WTC11 (cell line): ENCODE results near the gene CCDC157.

Experiments used
- ESRRA ChIP-seq: sonication (generic); formaldehyde crosslinking; IDR thresholded peaks from 2 replicates; pipeline ENCODE4 v1.8.1; 2022; ENCODE audit warnings: mild to moderate bottlenecking, missing genetic modification reagents, borderline replicate concordance
- FOXK1 ChIP-seq: sonication (generic); formaldehyde crosslinking; IDR thresholded peaks from 2 replicates; pipeline ENCODE4 v1.8.0; 2022; ENCODE audit warnings: mild to moderate bottlenecking, moderate library complexity, missing genetic modification reagents
- FOXP1 ChIP-seq: sonication (generic); formaldehyde crosslinking; IDR thresholded peaks from 2 replicates; pipeline ENCODE4 v1.8.0; 2022; ENCODE audit warnings: missing genetic modification reagents, mild to moderate bottlenecking, moderate library complexity, borderline replicate concordance
- NFYB ChIP-seq: sonication (generic); formaldehyde crosslinking; conservative IDR thresholded peaks from 2 replicates; pipeline ENCODE4 v1.8.0; 2022; ENCODE audit warnings: low read depth, missing genetic modification reagents
- PRRX2 ChIP-seq: fragments of 250-450 bp; sonication (Bioruptor Pico); IDR thresholded peaks from 2 replicates; pipeline ENCODE4 v1.8.0; 2021; ENCODE audit warnings: mild to moderate bottlenecking
- RELA ChIP-seq: sonication (generic); formaldehyde crosslinking; IDR thresholded peaks from 2 replicates; pipeline ENCODE4 v1.8.1; 2022; ENCODE audit warnings: missing genetic modification reagents, mild to moderate bottlenecking, borderline replicate concordance
- ZNF138 ChIP-seq: sonication (generic); formaldehyde crosslinking; conservative IDR thresholded peaks from 2 replicates; pipeline ENCODE4 v1.8.1; 2022; ENCODE audit warnings: mild to moderate bottlenecking, moderate library complexity, missing genetic modification reagents
- ZNF317 ChIP-seq: sonication (generic); formaldehyde crosslinking; IDR thresholded peaks from 2 replicates; pipeline ENCODE4 v1.8.1; 2023; ENCODE audit warnings: low read depth, mild to moderate bottlenecking, moderate library complexity, missing genetic modification reagents, borderline replicate concordance
- TF ChIP-seq, protein P1 (sequence below): fragments of 200-600 bp; IDR thresholded peaks from 2 replicates; pipeline ENCODE4 v1.8.0; 2022; ENCODE audit warnings: antibody characterized with exemption
- TF ChIP-seq, protein P2 (sequence below): fragments of 250-450 bp; sonication (Bioruptor Pico); IDR thresholded peaks from 2 replicates; pipeline ENCODE4 v2.1.2; 2022; ENCODE audit warnings: mild to moderate bottlenecking, moderate library complexity
- TF ChIP-seq, protein P3 (sequence below): sonication (generic); formaldehyde crosslinking; IDR thresholded peaks from 2 replicates; pipeline ENCODE4 v1.8.1; 2023; ENCODE audit warnings: mild to moderate bottlenecking, missing genetic modification reagents, moderate library complexity
- TF ChIP-seq, protein P4 (sequence below): sonication (generic); formaldehyde crosslinking; conservative IDR thresholded peaks from 2 replicates; pipeline ENCODE4 v1.8.1; 2023; ENCODE audit warnings: mild to moderate bottlenecking, low read depth, missing genetic modification reagents, moderate library complexity

DNA sequence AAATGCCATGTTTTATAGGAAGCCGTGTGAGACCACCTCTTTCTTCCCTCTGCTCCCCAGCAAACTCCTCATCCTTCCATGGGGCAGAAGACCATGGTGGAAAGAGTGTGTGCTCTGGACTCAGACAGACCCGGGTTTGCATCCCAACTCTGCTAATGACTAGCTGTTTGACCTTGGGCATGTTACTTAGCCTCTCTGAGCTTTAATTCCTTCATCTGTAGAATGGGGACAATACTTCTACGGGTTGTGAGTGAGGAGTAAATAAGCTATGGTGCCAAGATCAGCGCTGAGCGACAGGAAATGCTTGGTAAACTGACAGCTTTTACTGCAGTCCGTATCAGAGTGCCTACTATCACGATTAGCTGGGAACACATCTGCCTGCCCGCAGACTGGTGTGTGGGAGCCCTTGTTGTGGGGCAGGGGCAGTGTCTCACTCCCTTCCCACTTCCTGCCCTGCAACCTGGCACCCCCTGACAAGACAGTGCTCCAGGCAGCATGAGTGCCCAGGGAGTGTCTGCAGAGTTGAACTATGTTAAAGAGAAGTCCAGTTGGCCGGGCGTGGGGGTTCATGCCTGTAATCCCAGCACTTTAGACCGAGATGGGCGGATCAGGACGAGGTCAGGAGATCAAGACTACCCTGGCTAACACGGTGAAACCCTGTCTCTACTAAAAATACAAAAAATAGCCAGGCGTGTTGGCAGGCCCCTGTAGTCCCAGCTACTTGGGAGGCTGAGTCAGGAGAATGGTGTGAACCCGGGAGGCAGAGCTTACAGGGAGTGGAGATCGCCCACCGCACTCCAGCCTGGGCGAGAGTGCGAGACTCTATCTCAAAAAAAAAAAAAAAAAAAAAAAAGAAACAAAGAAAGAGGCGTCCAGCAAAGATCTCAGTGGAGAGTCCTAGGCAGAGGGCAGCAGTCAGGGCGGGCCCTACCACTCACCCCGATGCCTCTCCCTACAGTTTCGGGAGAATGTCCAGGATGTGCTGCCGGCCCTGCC is 42.2 kb downstream of the CCDC157 start:
- TF ChIP-seq, protein P1, sequence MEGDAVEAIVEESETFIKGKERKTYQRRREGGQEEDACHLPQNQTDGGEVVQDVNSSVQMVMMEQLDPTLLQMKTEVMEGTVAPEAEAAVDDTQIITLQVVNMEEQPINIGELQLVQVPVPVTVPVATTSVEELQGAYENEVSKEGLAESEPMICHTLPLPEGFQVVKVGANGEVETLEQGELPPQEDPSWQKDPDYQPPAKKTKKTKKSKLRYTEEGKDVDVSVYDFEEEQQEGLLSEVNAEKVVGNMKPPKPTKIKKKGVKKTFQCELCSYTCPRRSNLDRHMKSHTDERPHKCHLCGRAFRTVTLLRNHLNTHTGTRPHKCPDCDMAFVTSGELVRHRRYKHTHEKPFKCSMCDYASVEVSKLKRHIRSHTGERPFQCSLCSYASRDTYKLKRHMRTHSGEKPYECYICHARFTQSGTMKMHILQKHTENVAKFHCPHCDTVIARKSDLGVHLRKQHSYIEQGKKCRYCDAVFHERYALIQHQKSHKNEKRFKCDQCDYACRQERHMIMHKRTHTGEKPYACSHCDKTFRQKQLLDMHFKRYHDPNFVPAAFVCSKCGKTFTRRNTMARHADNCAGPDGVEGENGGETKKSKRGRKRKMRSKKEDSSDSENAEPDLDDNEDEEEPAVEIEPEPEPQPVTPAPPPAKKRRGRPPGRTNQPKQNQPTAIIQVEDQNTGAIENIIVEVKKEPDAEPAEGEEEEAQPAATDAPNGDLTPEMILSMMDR = no peak
- no peak for TF ChIP-seq NFYB
- TF ChIP-seq PRRX2 (CRISPR knock-in tag) = no peak
- TF ChIP-seq, protein P2, sequence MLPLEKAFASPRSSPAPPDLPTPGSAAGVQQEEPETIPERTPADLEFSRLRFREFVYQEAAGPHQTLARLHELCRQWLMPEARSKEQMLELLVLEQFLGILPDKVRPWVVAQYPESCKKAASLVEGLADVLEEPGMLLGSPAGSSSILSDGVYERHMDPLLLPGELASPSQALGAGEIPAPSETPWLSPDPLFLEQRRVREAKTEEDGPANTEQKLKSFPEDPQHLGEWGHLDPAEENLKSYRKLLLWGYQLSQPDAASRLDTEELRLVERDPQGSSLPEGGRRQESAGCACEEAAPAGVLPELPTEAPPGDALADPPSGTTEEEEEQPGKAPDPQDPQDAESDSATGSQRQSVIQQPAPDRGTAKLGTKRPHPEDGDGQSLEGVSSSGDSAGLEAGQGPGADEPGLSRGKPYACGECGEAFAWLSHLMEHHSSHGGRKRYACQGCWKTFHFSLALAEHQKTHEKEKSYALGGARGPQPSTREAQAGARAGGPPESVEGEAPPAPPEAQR (CRISPR knock-in tag) = no peak
- no peak for TF ChIP-seq RELA (CRISPR knock-in tag)
- no peak for TF ChIP-seq ZNF317 (CRISPR knock-in tag)
- no peak for TF ChIP-seq ESRRA
- no peak for TF ChIP-seq ZNF138 (CRISPR knock-in tag)
- no peak for TF ChIP-seq FOXP1
- TF ChIP-seq, protein P3, sequence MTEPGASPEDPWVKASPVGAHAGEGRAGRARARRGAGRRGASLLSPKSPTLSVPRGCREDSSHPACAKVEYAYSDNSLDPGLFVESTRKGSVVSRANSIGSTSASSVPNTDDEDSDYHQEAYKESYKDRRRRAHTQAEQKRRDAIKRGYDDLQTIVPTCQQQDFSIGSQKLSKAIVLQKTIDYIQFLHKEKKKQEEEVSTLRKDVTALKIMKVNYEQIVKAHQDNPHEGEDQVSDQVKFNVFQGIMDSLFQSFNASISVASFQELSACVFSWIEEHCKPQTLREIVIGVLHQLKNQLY (CRISPR knock-in tag) = no peak
- TF ChIP-seq, protein P4, sequence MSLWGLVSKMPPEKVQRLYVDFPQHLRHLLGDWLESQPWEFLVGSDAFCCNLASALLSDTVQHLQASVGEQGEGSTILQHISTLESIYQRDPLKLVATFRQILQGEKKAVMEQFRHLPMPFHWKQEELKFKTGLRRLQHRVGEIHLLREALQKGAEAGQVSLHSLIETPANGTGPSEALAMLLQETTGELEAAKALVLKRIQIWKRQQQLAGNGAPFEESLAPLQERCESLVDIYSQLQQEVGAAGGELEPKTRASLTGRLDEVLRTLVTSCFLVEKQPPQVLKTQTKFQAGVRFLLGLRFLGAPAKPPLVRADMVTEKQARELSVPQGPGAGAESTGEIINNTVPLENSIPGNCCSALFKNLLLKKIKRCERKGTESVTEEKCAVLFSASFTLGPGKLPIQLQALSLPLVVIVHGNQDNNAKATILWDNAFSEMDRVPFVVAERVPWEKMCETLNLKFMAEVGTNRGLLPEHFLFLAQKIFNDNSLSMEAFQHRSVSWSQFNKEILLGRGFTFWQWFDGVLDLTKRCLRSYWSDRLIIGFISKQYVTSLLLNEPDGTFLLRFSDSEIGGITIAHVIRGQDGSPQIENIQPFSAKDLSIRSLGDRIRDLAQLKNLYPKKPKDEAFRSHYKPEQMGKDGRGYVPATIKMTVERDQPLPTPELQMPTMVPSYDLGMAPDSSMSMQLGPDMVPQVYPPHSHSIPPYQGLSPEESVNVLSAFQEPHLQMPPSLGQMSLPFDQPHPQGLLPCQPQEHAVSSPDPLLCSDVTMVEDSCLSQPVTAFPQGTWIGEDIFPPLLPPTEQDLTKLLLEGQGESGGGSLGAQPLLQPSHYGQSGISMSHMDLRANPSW (CRISPR knock-in tag) = no peak
- TF ChIP-seq FOXK1 (CRISPR knock-in tag) = no peak
